Gastrocnemius medialis (tissue), 4 donors: ENCODE results near the gene CSRP2.

Experiments
- CTCF ChIP-seq, 5 experiments: fragments of 450-650 bp in 3 of 5; fragments of 200-600 bp in 2 of 5; sonication (generic) in 2 of 5; IDR thresholded peaks in 4 of 5; conservative IDR thresholded peaks in 1 of 5; 1 replicate in 4 of 5; 2 replicates in 1 of 5; pipeline ENCODE4 v1.5.1; 2016 to 2019; ENCODE audit warnings: antibody characterized with exemption in 5 of 5, mild to moderate bottlenecking in 3 of 5, moderate library complexity in 3 of 5
- POLR2A ChIP-seq, 2 donors: fragments of 450-650 bp; IDR thresholded peaks; one replicate each; pipeline ENCODE4 v1.6.1; 2017; ENCODE audit warnings: antibody characterized with exemption in 2 of 2, mild to moderate bottlenecking in 2 of 2, moderate library complexity in 2 of 2

- no peak for TF ChIP-seq CTCF (IDR thresholded peaks at IDR 0.05 in 4 of 5, conservative IDR thresholded peaks at IDR 0.05 in 1 of 5)
- TF ChIP-seq POLR2A (IDR thresholded peaks at IDR 0.05): no peak
Observed at GRCh38 chr12:76866726-76867125, 12.1 kb downstream of the CSRP2 start.
